GM12801 (cell line): Measurements from ENCODE around the gene ACSF3.

Experiments used
- CTCF ChIP-seq: IDR thresholded peaks from one replicate; pipeline ENCODE4 v1.5.1; 2011; ENCODE audit warnings: control low read depth; ENCODE audit not compliant: insufficient read length; ENCODE audit errors: extremely low read depth

Gene ACSF3

GRCh38 chr16:89119166-89119621 is 25.5 kb downstream of the ACSF3 start:
- TF ChIP-seq CTCF = no peak

- no peak for TF ChIP-seq CTCF
These were observed 26.0 kb downstream of the ACSF3 start for GRCh38 chr16:89119661-89120141.

- TF ChIP-seq CTCF = no peak
These were observed 26.6 kb downstream of the ACSF3 start for GRCh38 chr16:89120281-89120680.

- no peak for TF ChIP-seq CTCF
These were observed 27.3 kb downstream of the ACSF3 start for GRCh38 chr16:89120921-89121351.

- TF ChIP-seq CTCF = no peak
These were observed 28.2 kb downstream of the ACSF3 start for GRCh38 chr16:89121691-89122321.

- no peak for TF ChIP-seq CTCF
These were observed 28.7 kb downstream of the ACSF3 start for GRCh38 chr16:89122322-89122851.

- no peak for TF ChIP-seq CTCF
These were observed 29.6 kb downstream of the ACSF3 start for GRCh38 chr16:89123001-89123830.
